ENCODE measurements around the gene SKA1. TPM values are rescaled to one million over a fixed set of nuclear protein-coding genes. Genes with fewer than 3 reads are reported as not detected.

SKA1 gene
- total and polyA plus RNA-seq, 9 of the 15 experiments (the other 6 are each of a cell fraction or from before 2014, with no cell fraction given): 27.8 to 67.2 (median 41.9) TPM

DNA sequence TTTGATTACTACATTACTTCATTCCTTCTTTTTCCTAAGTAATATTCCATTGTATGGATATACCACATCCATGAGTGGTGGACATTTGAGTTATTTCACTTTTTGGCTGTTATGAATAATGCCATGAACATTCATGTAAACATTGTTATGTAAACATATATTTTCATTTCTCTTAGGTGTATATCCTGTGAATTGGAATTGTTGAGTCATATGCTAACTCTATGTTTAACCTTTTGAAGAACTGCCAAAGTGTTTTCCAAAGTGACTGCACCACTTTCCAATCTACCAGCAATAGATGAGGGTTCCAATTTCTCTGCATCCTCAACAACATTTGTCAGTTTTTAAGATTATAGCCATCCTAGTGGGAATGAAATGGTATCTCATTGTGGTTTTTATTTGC is 44.7 kb upstream of the SKA1 start (continued):
- TF ChIP-seq, protein P1, sequence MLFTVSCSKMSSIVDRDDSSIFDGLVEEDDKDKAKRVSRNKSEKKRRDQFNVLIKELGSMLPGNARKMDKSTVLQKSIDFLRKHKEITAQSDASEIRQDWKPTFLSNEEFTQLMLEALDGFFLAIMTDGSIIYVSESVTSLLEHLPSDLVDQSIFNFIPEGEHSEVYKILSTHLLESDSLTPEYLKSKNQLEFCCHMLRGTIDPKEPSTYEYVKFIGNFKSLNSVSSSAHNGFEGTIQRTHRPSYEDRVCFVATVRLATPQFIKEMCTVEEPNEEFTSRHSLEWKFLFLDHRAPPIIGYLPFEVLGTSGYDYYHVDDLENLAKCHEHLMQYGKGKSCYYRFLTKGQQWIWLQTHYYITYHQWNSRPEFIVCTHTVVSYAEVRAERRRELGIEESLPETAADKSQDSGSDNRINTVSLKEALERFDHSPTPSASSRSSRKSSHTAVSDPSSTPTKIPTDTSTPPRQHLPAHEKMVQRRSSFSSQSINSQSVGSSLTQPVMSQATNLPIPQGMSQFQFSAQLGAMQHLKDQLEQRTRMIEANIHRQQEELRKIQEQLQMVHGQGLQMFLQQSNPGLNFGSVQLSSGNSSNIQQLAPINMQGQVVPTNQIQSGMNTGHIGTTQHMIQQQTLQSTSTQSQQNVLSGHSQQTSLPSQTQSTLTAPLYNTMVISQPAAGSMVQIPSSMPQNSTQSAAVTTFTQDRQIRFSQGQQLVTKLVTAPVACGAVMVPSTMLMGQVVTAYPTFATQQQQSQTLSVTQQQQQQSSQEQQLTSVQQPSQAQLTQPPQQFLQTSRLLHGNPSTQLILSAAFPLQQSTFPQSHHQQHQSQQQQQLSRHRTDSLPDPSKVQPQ (CRISPR knock-in tag; IDR thresholded peaks at IDR 0.05; ENCODE audit: borderline replicate concordance): no peak
- TF ChIP-seq, protein P2, sequence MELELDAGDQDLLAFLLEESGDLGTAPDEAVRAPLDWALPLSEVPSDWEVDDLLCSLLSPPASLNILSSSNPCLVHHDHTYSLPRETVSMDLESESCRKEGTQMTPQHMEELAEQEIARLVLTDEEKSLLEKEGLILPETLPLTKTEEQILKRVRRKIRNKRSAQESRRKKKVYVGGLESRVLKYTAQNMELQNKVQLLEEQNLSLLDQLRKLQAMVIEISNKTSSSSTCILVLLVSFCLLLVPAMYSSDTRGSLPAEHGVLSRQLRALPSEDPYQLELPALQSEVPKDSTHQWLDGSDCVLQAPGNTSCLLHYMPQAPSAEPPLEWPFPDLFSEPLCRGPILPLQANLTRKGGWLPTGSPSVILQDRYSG (tag; conservative IDR thresholded peaks at IDR 0.05; ENCODE audit: low read depth): no peak
- no peak for TF ChIP-seq DACH1 (IDR thresholded peaks at IDR 0.05; ENCODE audit: partially characterized antibody)
- TF ChIP-seq, protein P3, sequence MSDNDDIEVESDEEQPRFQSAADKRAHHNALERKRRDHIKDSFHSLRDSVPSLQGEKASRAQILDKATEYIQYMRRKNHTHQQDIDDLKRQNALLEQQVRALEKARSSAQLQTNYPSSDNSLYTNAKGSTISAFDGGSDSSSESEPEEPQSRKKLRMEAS (CRISPR knock-in tag; IDR thresholded peaks at IDR 0.05): no peak
- TF ChIP-seq, protein P4, sequence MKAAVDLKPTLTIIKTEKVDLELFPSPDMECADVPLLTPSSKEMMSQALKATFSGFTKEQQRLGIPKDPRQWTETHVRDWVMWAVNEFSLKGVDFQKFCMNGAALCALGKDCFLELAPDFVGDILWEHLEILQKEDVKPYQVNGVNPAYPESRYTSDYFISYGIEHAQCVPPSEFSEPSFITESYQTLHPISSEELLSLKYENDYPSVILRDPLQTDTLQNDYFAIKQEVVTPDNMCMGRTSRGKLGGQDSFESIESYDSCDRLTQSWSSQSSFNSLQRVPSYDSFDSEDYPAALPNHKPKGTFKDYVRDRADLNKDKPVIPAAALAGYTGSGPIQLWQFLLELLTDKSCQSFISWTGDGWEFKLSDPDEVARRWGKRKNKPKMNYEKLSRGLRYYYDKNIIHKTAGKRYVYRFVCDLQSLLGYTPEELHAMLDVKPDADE (conservative IDR thresholded peaks at IDR 0.05; ENCODE audit: control insufficient read depth, low read depth, low read length): no peak
- TF ChIP-seq SIN3B (IDR thresholded peaks at IDR 0.05; ENCODE audit: low read depth): no peak
